GM12878 (cell line): Measurements from ENCODE around the gene SLTM. TPM values are rescaled to one million over a fixed set of nuclear protein-coding genes. Genes with fewer than 3 reads are reported as not detected.
A peak's percentile ranks its signal among the peaks of the same experiment; 100 is the strongest.

Experiments used
- ATAC-seq: fragments of 200-7000 bp; cut with Tn5 transposase; 3 replicates; pipeline ENCODE4 v1.9.1; 2020; ENCODE audit warnings: mild to moderate bottlenecking, moderate library complexity
- BruUV-seq: library from RNA; stranded (reverse); fragments of 400-500 nt; replicated peaks from 2 replicates; lab custom pipeline; 2021; lab: Mats Ljungman, UMichigan
- CTCF ChIA-PET: fragments of 300-600 bp; sonication (Branson Sonifier 250); formaldehyde crosslinking; extraction: SDS; loops from one replicate; lab custom pipeline; 2021; ENCODE audit warnings: inconsistent platforms; lab: Yijun Ruan, JAX
- POLR2A ChIA-PET: fragments of 350-600 bp; formaldehyde crosslinking; extraction: SDS; loops from one replicate; lab custom pipeline; 2021; ENCODE audit warnings: inconsistent platforms; lab: Charles Lee
- RAD21 ChIA-PET: fragments of 300-600 bp; sonication (Branson Sonifier 250); formaldehyde crosslinking; loops from one replicate; lab custom pipeline; 2023; ENCODE audit warnings: antibody characterized with exemption; ENCODE audit not compliant: unreplicated experiment; lab: Charles Lee
- SMC1A ChIA-PET: fragments of 300-600 bp; sonication (Branson Sonifier 250); formaldehyde crosslinking; loops from one replicate; lab custom pipeline; 2023; ENCODE audit not compliant: unreplicated experiment, uncharacterized antibody; lab: Charles Lee
- DNase-seq: peaks from one replicate; pipeline ENCODE4 v3.0.0-alpha.2; 2011; ENCODE audit warnings: low read depth, low spot score
- FAIRE-seq: peaks from 3 replicates; lab custom pipeline; 2011; peaks lifted over from hg19 to GRCh38; lab: Jason Lieb, UNC
- H2AFZ ChIP-seq: 2 replicates; pipeline ENCODE4 v1.6.0; 2011; ENCODE audit warnings: low read depth, low read length, control low read depth; ENCODE audit not compliant: control insufficient read depth
- H3K27ac ChIP-seq: 2 replicates; pipeline ENCODE4 v1.5.1; 2011; ENCODE audit warnings: control low read depth; ENCODE audit not compliant: control insufficient read depth, insufficient read depth
- H3K27me3 ChIP-seq, 2 experiments: replicated peaks in 1 of 2; 2 replicates each; pipeline versions ENCODE4 v1.6.0 to v1.6.1; 2011; ENCODE audit warnings: low read length in 1 of 2; ENCODE audit not compliant: control insufficient read depth in 2 of 2, insufficient read depth in 2 of 2
- H3K36me3 ChIP-seq, 2 experiments: 2 replicates each; pipeline ENCODE4 v1.5.1; 2011; ENCODE audit warnings: low read length in 1 of 2; ENCODE audit not compliant: control insufficient read depth in 2 of 2, insufficient read depth in 2 of 2
- H3K4me1 ChIP-seq: 2 replicates; pipeline ENCODE4 v1.6.1; 2011; ENCODE audit warnings: mild to moderate bottlenecking, low read length, moderate library complexity, mixed read lengths; ENCODE audit not compliant: control insufficient read depth, insufficient read depth
- H3K4me2 ChIP-seq: 2 replicates; pipeline ENCODE4 v1.6.0; 2011; ENCODE audit warnings: control low read depth; ENCODE audit not compliant: control insufficient read depth, insufficient read depth
- H3K4me3 ChIP-seq: fragments of 200-600 bp; sonication (generic); 2 replicates; pipeline ENCODE4 v1.5.1; 2016
- H3K79me2 ChIP-seq: 2 replicates; pipeline ENCODE4 v1.6.0; 2011; ENCODE audit warnings: low read length; ENCODE audit not compliant: control insufficient read depth, insufficient read depth
- H3K9ac ChIP-seq: 2 replicates; pipeline ENCODE4 v1.8.0; 2011; ENCODE audit warnings: low read length, control low read depth, mixed read lengths; ENCODE audit not compliant: control insufficient read depth, insufficient read depth
- H3K9me3 ChIP-seq: replicated peaks from 3 replicates; pipeline ENCODE4 v1.5.1; 2011; ENCODE audit warnings: mild to moderate bottlenecking, low read length; ENCODE audit not compliant: control insufficient read depth, insufficient read depth
- H4K20me1 ChIP-seq: 2 replicates; pipeline ENCODE4 v1.6.0; 2011; ENCODE audit not compliant: control insufficient read depth, insufficient read depth
- ESRRA ChIP-seq: IDR thresholded peaks from 2 replicates; pipeline ENCODE4 v1.6.1; 2012; ENCODE audit warnings: mild to moderate bottlenecking, low read length, improper control_type of control experiment
- JUNB ChIP-seq: IDR thresholded peaks from 2 replicates; pipeline ENCODE4 v1.6.1; 2016; ENCODE audit warnings: antibody characterized with exemption, mild to moderate bottlenecking
- PAX8 ChIP-seq: fragments of 450-650 bp; IDR thresholded peaks from 2 replicates; pipeline ENCODE4 v1.6.1; 2017; ENCODE audit warnings: mild to moderate bottlenecking, moderate library complexity
- PML ChIP-seq: IDR thresholded peaks from 2 replicates; pipeline ENCODE4 v1.6.1; 2012; ENCODE audit warnings: low read length, inconsistent platforms
- RAD21 ChIP-seq: IDR thresholded peaks from 2 replicates; pipeline ENCODE4 v1.6.1; 2011; ENCODE audit warnings: mild to moderate bottlenecking, low read depth, low read length, moderate library complexity; ENCODE audit not compliant: insufficient read depth
- RFX5 ChIP-seq: IDR thresholded peaks from 2 replicates; pipeline ENCODE4 v1.6.1; 2011; ENCODE audit warnings: low read depth, low read length, improper control_type of control experiment
- TCF3 ChIP-seq: IDR thresholded peaks from 2 replicates; pipeline ENCODE4 v1.6.1; 2012; ENCODE audit warnings: low read depth, mild to moderate bottlenecking, low read length, borderline replicate concordance; ENCODE audit not compliant: insufficient read depth
- WGBS: methylation state at CpG from one replicate; pipeline ENCODE4 v1.1.6; 2016; ENCODE audit warnings: low lambda C conversion rate; ENCODE audit not compliant: insufficient replicate concordance, insufficient coverage; ENCODE audit errors: missing lambda C conversion rate; 5-methylcytosine and 5-hydroxymethylcytosine counted together
- in situ Hi-C: fragments of 300-500 bp; cut with MboI; formaldehyde crosslinking; loops from 9 replicates; pipeline ENCODE4 v1.14.3; 2018; ENCODE audit warnings: mixed read lengths
- intact Hi-C: fragments of 100-400 bp; cut with micrococcal nuclease; formaldehyde crosslinking; loops from one replicate; pipeline ENCODE4 v1.14.2; 2022; ENCODE audit not compliant: unreplicated experiment
- polyA plus RNA-seq, 11 experiments: library from polyadenylated mRNA; depleted of rRNA in 4 of 11; unstranded in 6 of 11; stranded (reverse) in 5 of 11; fragments of >200 nt; fragmentation: Nextera tagmentation in 4 of 11; fragmentation: Illumina TruSeq in 1 of 11; extraction: Ambion mirVana in 4 of 11; extraction: Trizol in 1 of 11; gene quantifications; 1 replicate in 1 of 11; 2 replicates in 10 of 11; pipeline versions ENCODE4 v1.2.1 to v1.2.3, GENCODE V29; 2011 to 2016; ENCODE audit warnings: inconsistent platforms in 2 of 11, missing spikeins in 2 of 11, low read depth in 1 of 11
- total RNA-seq, 4 experiments: library from RNA; depleted of rRNA in 3 of 4; stranded (reverse); fragments of >200 nt in 3 of 4; fragmentation: Illumina TruSeq in 1 of 4; extraction: Trizol in 1 of 4; gene quantifications; 2 replicates each; pipeline versions ENCODE4 v1.2.1 to v1.2.3, GENCODE V29; 2013 to 2021

SLTM gene
- total and polyA plus RNA-seq, 10 of the 15 experiments (the other 5 are each of a cell fraction or from before 2014, with no cell fraction given) = 50.5 to 152 (median 90.9) TPM

DNA sequence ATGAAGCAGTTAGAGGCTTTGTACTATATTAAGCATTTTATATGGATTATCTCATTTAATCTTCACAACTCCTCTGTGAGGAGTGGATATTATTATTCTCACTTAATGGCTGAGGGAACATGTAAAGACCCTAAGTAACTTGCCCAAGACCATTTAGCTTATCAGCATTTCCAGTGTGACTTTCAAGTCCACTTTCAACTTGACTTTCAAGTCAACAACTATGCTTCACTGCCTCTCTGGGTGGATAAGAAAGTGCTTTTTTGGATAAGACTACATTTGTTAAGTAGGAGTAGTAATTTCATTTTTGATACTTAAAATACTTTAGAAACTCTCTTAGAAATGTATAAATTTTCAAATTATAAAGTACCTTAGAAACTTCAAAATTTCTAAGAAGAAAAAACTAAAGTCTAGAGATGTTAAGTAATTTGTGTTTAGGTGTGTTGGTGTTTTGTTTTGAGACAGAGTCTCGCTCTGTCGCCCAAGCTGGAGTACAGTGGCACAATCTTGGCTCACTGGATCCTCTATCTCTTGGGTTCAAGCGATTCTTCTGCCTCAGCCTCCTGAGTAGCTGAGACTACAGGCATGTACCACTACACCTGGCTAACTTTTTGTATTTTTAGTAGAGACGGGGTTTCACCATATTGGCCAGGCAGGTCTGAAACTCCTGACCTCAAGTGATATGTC is 90.6 kb downstream of the SLTM start:
- Histone ChIP-seq H3K4me1 (peaks cover 23% of the 10 kb centered on the region), H3K9me3 (no peaks in the 10 kb centered on the region; the same call in 2 of the 3 replicates), H2AFZ (peak overlapping the region; percentile 29), H3K36me3 (no peaks in the 10 kb centered on the region), H4K20me1 (no peaks in the 10 kb centered on the region), H3K4me2 (peak overlapping the region; percentile 70), H3K9ac (no peak overlapping the region), H3K4me3 (0 out of 2 replicates have a peak overlapping the region, but pooled peaks have one; percentile 10), H3K79me2 (no peaks in the 10 kb centered on the region), H3K27ac (peak overlapping the region; percentile 66), H3K27me3 (no peaks in the 10 kb centered on the region)
- DNase-seq (peak; percentile 21), FAIRE-seq (peak; percentile 71), ATAC-seq (peak; percentile 85)
- BruUV-seq = no TSS peak
- intact Hi-C loops = loop anchor here (10.0 kb wide), 1 partner anchor 672 kb away; no protein-coding TSS in a partner anchor
- in situ Hi-C loops = no loop called here
- CTCF ChIA-PET = interaction anchor here (0.6 to 0.9 kb wide), 2 partner anchors 32 to 73 kb away, joined by 3 read pairs; no protein-coding TSS in a partner anchor
- 39% methylated on average over 4 of the region's 4 CpGs for WGBS
- POLR2A ChIA-PET = interaction anchor here (0.7 kb wide), 1 partner anchor 88 kb away, joined by 3 read pairs; no protein-coding TSS in a partner anchor
- TF ChIP-seq ESRRA = no peak
- peak; percentile 40 for TF ChIP-seq JUNB
- no peak for TF ChIP-seq RFX5
- TF ChIP-seq RAD21 = 0 out of 2 replicates have a peak, but pooled peaks have one; percentile 11
- no peak for TF ChIP-seq TCF3
- TF ChIP-seq PML = 0 out of 2 replicates have a peak, but pooled peaks have one; percentile 13
- no peak for TF ChIP-seq PAX8
- RAD21 ChIA-PET = no interaction called here
- SMC1A ChIA-PET = interaction anchor here (0.8 to 1.4 kb wide), 4 partner anchors 12 to 685 kb away, joined by 3 to 5 read pairs (median 3); no protein-coding TSS in a partner anchor
